Activated CD4-positive, alpha-beta T cell treated with anti-CD3 and anti-CD28 coated beads for 36 hours (primary cell): Measurements from ENCODE around the gene EHD4. TPM values are rescaled to one million over a fixed set of nuclear protein-coding genes. Genes with fewer than 3 reads are reported as not detected.

Experiments used
- ATAC-seq: fragments of 200-7000 bp; cut with Tn5 transposase; one replicate; pipeline ENCODE4 v1.10.0; 2021; ENCODE audit warnings: mild to moderate bottlenecking, moderate library complexity
- CTCF ChIA-PET: fragments of 350-600 bp; sonication (Branson Sonifier 250); formaldehyde crosslinking; loops from one replicate; lab custom pipeline; 2021; ENCODE audit warnings: antibody characterized with exemption; lab: Charles Lee
- POLR2A ChIA-PET: fragments of 350-600 bp; sonication (Branson Sonifier 250); formaldehyde crosslinking; loops from one replicate; lab custom pipeline; 2021; ENCODE audit warnings: antibody characterized with exemption, inconsistent platforms; lab: Charles Lee
- DNase-seq: peaks from one replicate; pipeline ENCODE4 v3.0.0-alpha.2; 2020
- H3K27ac Mint-ChIP-seq: one replicate; pipeline ENCODE4 v1.8.0; 2021; ENCODE audit warnings: mixed read lengths
- H3K27me3 Mint-ChIP-seq: one replicate; pipeline ENCODE4 v1.8.0; 2021; ENCODE audit warnings: mixed read lengths
- H3K36me3 Mint-ChIP-seq: one replicate; pipeline ENCODE4 v1.8.0; 2021; ENCODE audit warnings: low read depth, mixed read lengths
- H3K4me1 Mint-ChIP-seq: one replicate; pipeline ENCODE4 v1.8.0; 2021; ENCODE audit warnings: mixed read lengths
- H3K4me3 Mint-ChIP-seq: one replicate; pipeline ENCODE4 v1.8.0; 2021; ENCODE audit warnings: mild to moderate bottlenecking, moderate library complexity, mixed read lengths
- H3K9me3 Mint-ChIP-seq: one replicate; pipeline ENCODE4 v1.8.0; 2021; ENCODE audit warnings: low read depth, mixed read lengths
- intact Hi-C, 2 experiments: fragments of 100-400 bp; cut with DNase I in 1 of 2; cut with micrococcal nuclease in 1 of 2; formaldehyde crosslinking; loops; one replicate each; pipeline versions ENCODE4 v1.14.2 to v1.15.1; 2022 to 2024; cut with DNase I, micrococcal nuclease
- total RNA-seq, 2 experiments: library from RNA; stranded (reverse); gene quantifications; one replicate each; pipeline ENCODE4 v1.2.3, GENCODE V29; 2021

EHD4 gene
- total RNA-seq, 2 experiments from 2014 or later = 34.7 to 35.7 TPM

- ChIA-PET CTCF (interaction anchor here (0.6 kb wide), 2 partner anchors 25 to 156 kb away, joined by 3 read pairs; no protein-coding TSS in a partner anchor), POLR2A (no interaction called here)
- Mint-ChIP-seq H3K36me3 (no peaks in the 10 kb centered on the region), H3K27ac (no peak overlapping the region), H3K9me3 (no peaks in the 10 kb centered on the region), H3K27me3 (peaks cover 7% of the 10 kb centered on the region), H3K4me3 (no peak overlapping the region), H3K4me1 (peaks cover 13% of the 10 kb centered on the region)
- peak; percentile 54 for ATAC-seq
- no peak for DNase-seq
- intact Hi-C loops = no loop called here
Measured at GRCh38 chr15:41885321-41885720, 87.0 kb downstream of the EHD4 start.

- Mint-ChIP-seq H3K27ac (no peak overlapping the region), H3K4me1 (peaks cover 13% of the 10 kb centered on the region), H3K9me3 (no peaks in the 10 kb centered on the region), H3K36me3 (no peaks in the 10 kb centered on the region), H3K4me3 (no peak overlapping the region), H3K27me3 (peaks cover 7% of the 10 kb centered on the region)
- DNase-seq = no peak
- intact Hi-C loops = no loop called here
- CTCF ChIA-PET = interaction anchor here (0.6 kb wide), 1 partner anchor 26 kb away, joined by 3 read pairs; no protein-coding TSS in a partner anchor
- POLR2A ChIA-PET = no interaction called here
- no peak for ATAC-seq
Measured at GRCh38 chr15:41884458-41884857, 87.9 kb downstream of the EHD4 start.

- intact Hi-C loops = no loop called here
- POLR2A ChIA-PET = no interaction called here
- CTCF ChIA-PET = no interaction called here
Measured at GRCh38 chr15:41883484-41883825, 88.9 kb downstream of the EHD4 start.

GRCh38 chr15:41882689-41883483, 89.5 kb downstream of the EHD4 start:
- no peaks in the 10 kb centered on the region for H3K9me3 Mint-ChIP-seq
- POLR2A ChIA-PET = no interaction called here
- H3K36me3 Mint-ChIP-seq = no peaks in the 10 kb centered on the region
- H3K4me1 Mint-ChIP-seq = peaks cover 4% of the 10 kb centered on the region
- no peak overlapping the region for H3K4me3 Mint-ChIP-seq
- H3K27me3 Mint-ChIP-seq = peaks cover 7% of the 10 kb centered on the region
- DNase-seq (no peak), ATAC-seq (no peak)
- CTCF ChIA-PET = interaction anchor here (0.6 kb wide), 1 partner anchor 10 kb away, joined by 3 read pairs; no protein-coding TSS in a partner anchor
- H3K27ac Mint-ChIP-seq = no peak overlapping the region
- intact Hi-C loops = no loop called here

More at GRCh38 chr15:41883484-41883825, 88.9 kb downstream of the EHD4 start:
- no peak overlapping the region for H3K4me3 Mint-ChIP-seq
- H3K36me3 Mint-ChIP-seq = no peaks in the 10 kb centered on the region
- no peaks in the 10 kb centered on the region for H3K9me3 Mint-ChIP-seq
- H3K27ac Mint-ChIP-seq = no peak overlapping the region
- peaks cover 6% of the 10 kb centered on the region for H3K4me1 Mint-ChIP-seq
- peaks cover 7% of the 10 kb centered on the region for H3K27me3 Mint-ChIP-seq
- ATAC-seq (no peak), DNase-seq (no peak)

- no peak overlapping the region for H3K27ac Mint-ChIP-seq
- ATAC-seq (peak; percentile 30), DNase-seq (no peak)
- no peaks in the 10 kb centered on the region for H3K9me3 Mint-ChIP-seq
- CTCF ChIA-PET = interaction anchor here (0.6 to 1.5 kb wide), 4 partner anchors 10 to 108 kb away, joined by 3 to 4 read pairs (median 4); partner anchors contain the start of gene MAPKBP1
- peaks cover 7% of the 10 kb centered on the region for H3K27me3 Mint-ChIP-seq
- peaks cover 4% of the 10 kb centered on the region for H3K4me1 Mint-ChIP-seq
- intact Hi-C loops = no loop called here
- H3K4me3 Mint-ChIP-seq = no peak overlapping the region
- no peaks in the 10 kb centered on the region for H3K36me3 Mint-ChIP-seq
- POLR2A ChIA-PET = no interaction called here
Measured at GRCh38 chr15:41881920-41882688, 90.3 kb downstream of the EHD4 start.

GRCh38 chr15:41881550-41881919, 90.8 kb downstream of the EHD4 start:
- H3K27ac Mint-ChIP-seq = no peak overlapping the region

GRCh38 chr15:41881086-41881485, 91.3 kb downstream of the EHD4 start:
- H3K27ac Mint-ChIP-seq = no peak overlapping the region
- no peaks in the 10 kb centered on the region for H3K9me3 Mint-ChIP-seq
- DNase-seq (no peak), ATAC-seq (no peak)
- intact Hi-C loops = no loop called here
- CTCF ChIA-PET = interaction anchor here (0.6 to 1.5 kb wide), 4 partner anchors 24 to 107 kb away, joined by 3 to 4 read pairs (median 4); partner anchors contain the start of gene MAPKBP1
- no peak overlapping the region for H3K4me3 Mint-ChIP-seq
- POLR2A ChIA-PET = no interaction called here
- H3K36me3 Mint-ChIP-seq = no peaks in the 10 kb centered on the region
- H3K27me3 Mint-ChIP-seq = peaks cover 7% of the 10 kb centered on the region
- peaks cover 4% of the 10 kb centered on the region for H3K4me1 Mint-ChIP-seq

More at GRCh38 chr15:41881550-41881919, 90.8 kb downstream of the EHD4 start:
- Mint-ChIP-seq H3K27me3 (peaks cover 7% of the 10 kb centered on the region), H3K4me1 (peaks cover 4% of the 10 kb centered on the region), H3K9me3 (no peaks in the 10 kb centered on the region), H3K4me3 (no peak overlapping the region), H3K36me3 (no peaks in the 10 kb centered on the region)
- ChIA-PET CTCF (interaction anchor here (0.8 to 1.5 kb wide), 3 partner anchors 23 to 107 kb away, joined by 4 read pairs; partner anchors contain the start of gene MAPKBP1), POLR2A (no interaction called here)
- ATAC-seq = no peak
- no peak for DNase-seq
- intact Hi-C loops = no loop called here

- Mint-ChIP-seq H3K9me3 (no peaks in the 10 kb centered on the region), H3K4me1 (peaks cover 4% of the 10 kb centered on the region), H3K4me3 (no peak overlapping the region), H3K36me3 (no peaks in the 10 kb centered on the region), H3K27me3 (peaks cover 7% of the 10 kb centered on the region), H3K27ac (no peak overlapping the region)
- ChIA-PET CTCF (interaction anchor here (0.5 to 1.9 kb wide), 5 partner anchors 17 to 1171 kb away, joined by 3 to 7 read pairs (median 3); partner anchors contain the start of gene MAPKBP1), POLR2A (no interaction called here)
- intact Hi-C loops = no loop called here
- no peak for ATAC-seq
- no peak for DNase-seq
Measured at GRCh38 chr15:41880156-41880877, 92.0 kb downstream of the EHD4 start.

- ChIA-PET POLR2A (no interaction called here), CTCF (interaction anchor here (0.5 to 1.9 kb wide), 3 partner anchors 18 to 105 kb away, joined by 3 to 7 read pairs (median 3); partner anchors contain the start of gene MAPKBP1)
- Mint-ChIP-seq H3K36me3 (no peaks in the 10 kb centered on the region), H3K4me1 (peaks cover 4% of the 10 kb centered on the region), H3K27me3 (peaks cover 7% of the 10 kb centered on the region), H3K27ac (no peak overlapping the region), H3K9me3 (no peaks in the 10 kb centered on the region), H3K4me3 (no peak overlapping the region)
- DNase-seq = no peak
- no peak for ATAC-seq
- intact Hi-C loops = no loop called here
Measured at GRCh38 chr15:41879321-41879845, 93.0 kb downstream of the EHD4 start.

- peaks cover 4% of the 10 kb centered on the region for H3K4me1 Mint-ChIP-seq
- no peak overlapping the region for H3K27ac Mint-ChIP-seq
- POLR2A ChIA-PET = no interaction called here
- intact Hi-C loops = no loop called here
- CTCF ChIA-PET = interaction anchor here (0.6 kb wide), 1 partner anchor 23 kb away, joined by 3 read pairs; no protein-coding TSS in a partner anchor
- peaks cover 7% of the 10 kb centered on the region for H3K27me3 Mint-ChIP-seq
- H3K36me3 Mint-ChIP-seq = no peaks in the 10 kb centered on the region
- no peak overlapping the region for H3K4me3 Mint-ChIP-seq
- ATAC-seq (no peak), DNase-seq (no peak)
- H3K9me3 Mint-ChIP-seq = no peaks in the 10 kb centered on the region
Measured at GRCh38 chr15:41878355-41878699, 94.0 kb downstream of the EHD4 start.
